ENCODE results near the gene C2CD5. TPM values are rescaled to one million over a fixed set of nuclear protein-coding genes. Genes with fewer than 3 reads are reported as not detected.

The C2CD5 gene
- total RNA-seq, 1 experiment from 2014 or later, result 27.1 TPM

GRCh38 chr12:22578328-22578727 lies 34.0 kb upstream of the C2CD5 start:
- no TSS peak for BruUV-seq (replicated peaks)
- Histone ChIP-seq H3K27me3 (replicated peaks; ENCODE audit: insufficient read depth, low read depth, low read length, poor library complexity) (no peaks in the 10 kb centered on the region), H3K4me1 (ENCODE audit: insufficient read depth, low read length, poor library complexity, severe bottlenecking) (no peaks in the 10 kb centered on the region), H3K27ac (ENCODE audit: low read depth, low read length, poor library complexity, severe bottlenecking) (no peak overlapping the region), H3K4me3 (ENCODE audit: low read depth, low read length, poor library complexity, severe bottlenecking) (no peak overlapping the region), H3K9me3 (ENCODE audit: low read depth, low read length, poor library complexity, severe bottlenecking) (no peaks in the 10 kb centered on the region), H3K36me3 (ENCODE audit: insufficient read depth, low read length, poor library complexity, severe bottlenecking) (no peaks in the 10 kb centered on the region)
- ChIA-PET CTCF (no interaction called here), POLR2A (ENCODE audit: low non-redundant PET) (interaction anchor here (0.7 kb wide), 1 partner anchor 73 kb away, joined by 3 read pairs; no protein-coding TSS in a partner anchor)
- DNase-seq (ENCODE audit: low spot score), result no peak
- intact Hi-C loops (cut with micrococcal nuclease; ENCODE audit: unreplicated experiment), result no loop called here
- no peak for TF ChIP-seq CTCF (conservative IDR thresholded peaks at IDR 0.05; ENCODE audit: low read depth, low read length)
- no peak for TF ChIP-seq EZH2 (IDR thresholded peaks at IDR 0.05; ENCODE audit: borderline replicate concordance, low read depth, low read length, poor library complexity, severe bottlenecking)

DNA sequence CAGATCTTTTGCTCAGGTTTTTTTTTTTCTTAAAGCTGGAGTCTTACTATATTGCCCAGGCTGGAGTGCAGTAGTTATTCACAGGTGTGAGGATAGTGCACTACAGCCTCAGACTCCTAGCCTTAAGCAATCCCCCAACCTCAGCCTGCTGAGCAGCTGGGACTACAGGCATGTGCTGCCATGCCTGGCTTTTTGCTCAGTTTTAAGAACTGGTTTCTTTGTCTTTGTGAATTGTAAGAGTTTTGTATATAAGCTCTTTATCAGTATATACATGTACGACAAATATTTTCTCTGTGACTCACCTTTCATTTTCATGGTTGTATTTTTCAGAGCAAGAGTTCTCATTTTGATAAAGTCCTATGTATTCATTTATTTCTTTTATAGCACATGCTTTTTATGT lies 33.3 kb upstream of the C2CD5 start:
- Histone ChIP-seq H3K36me3 (ENCODE audit: insufficient read depth, low read length, poor library complexity, severe bottlenecking) (no peaks in the 10 kb centered on the region), H3K27ac (ENCODE audit: low read depth, low read length, poor library complexity, severe bottlenecking) (no peak overlapping the region), H3K9me3 (ENCODE audit: low read depth, low read length, poor library complexity, severe bottlenecking) (no peaks in the 10 kb centered on the region), H3K27me3 (replicated peaks; ENCODE audit: insufficient read depth, low read depth, low read length, poor library complexity) (no peaks in the 10 kb centered on the region), H3K4me1 (ENCODE audit: insufficient read depth, low read length, poor library complexity, severe bottlenecking) (no peaks in the 10 kb centered on the region), H3K4me3 (ENCODE audit: low read depth, low read length, poor library complexity, severe bottlenecking) (no peak overlapping the region)
- TF ChIP-seq EZH2 (IDR thresholded peaks at IDR 0.05; ENCODE audit: borderline replicate concordance, low read depth, low read length, poor library complexity, severe bottlenecking) (no peak), CTCF (conservative IDR thresholded peaks at IDR 0.05; ENCODE audit: low read depth, low read length) (no peak)
- BruUV-seq (replicated peaks), result no TSS peak
- intact Hi-C loops (cut with micrococcal nuclease; ENCODE audit: unreplicated experiment), result no loop called here
- DNase-seq (ENCODE audit: low spot score), result no peak
- POLR2A ChIA-PET (ENCODE audit: low non-redundant PET), result interaction anchor here (0.7 kb wide), 1 partner anchor 73 kb away, joined by 3 read pairs; no protein-coding TSS in a partner anchor
- CTCF ChIA-PET, result no interaction called here

- Histone ChIP-seq H3K4me3 (ENCODE audit: low read depth, low read length, poor library complexity, severe bottlenecking) (no peak overlapping the region), H3K27me3 (replicated peaks; ENCODE audit: insufficient read depth, low read depth, low read length, poor library complexity) (no peaks in the 10 kb centered on the region), H3K9me3 (ENCODE audit: low read depth, low read length, poor library complexity, severe bottlenecking) (no peaks in the 10 kb centered on the region), H3K36me3 (ENCODE audit: insufficient read depth, low read length, poor library complexity, severe bottlenecking) (no peaks in the 10 kb centered on the region), H3K27ac (ENCODE audit: low read depth, low read length, poor library complexity, severe bottlenecking) (no peak overlapping the region), H3K4me1 (ENCODE audit: insufficient read depth, low read length, poor library complexity, severe bottlenecking) (no peaks in the 10 kb centered on the region)
- intact Hi-C loops (cut with micrococcal nuclease; ENCODE audit: unreplicated experiment), result no loop called here
- TF ChIP-seq CTCF (conservative IDR thresholded peaks at IDR 0.05; ENCODE audit: low read depth, low read length) (no peak), EZH2 (IDR thresholded peaks at IDR 0.05; ENCODE audit: borderline replicate concordance, low read depth, low read length, poor library complexity, severe bottlenecking) (no peak)
- no peak for DNase-seq (ENCODE audit: low spot score)
- BruUV-seq (replicated peaks), result no TSS peak
- ChIA-PET CTCF (no interaction called here), POLR2A (ENCODE audit: low non-redundant PET) (no interaction called here)
Observed at GRCh38 chr12:22576473-22576872, 32.1 kb upstream of the C2CD5 start.
